Upper lobe of left lung (tissue), 4 donors: Measurements from ENCODE around the gene SNRPE.

Experiments used
- CTCF ChIP-seq, 6 experiments: fragments of 450-650 bp in 4 of 6; fragments of 200-600 bp in 2 of 6; sonication (generic) in 2 of 6; IDR thresholded peaks; one replicate each; pipeline ENCODE4 v1.5.1; 2016 to 2019; ENCODE audit warnings: antibody characterized with exemption in 6 of 6
- EP300 ChIP-seq, 4 donors: sonication (generic); formaldehyde crosslinking; IDR thresholded peaks; one replicate each; pipeline ENCODE4 v1.5.1; 2017; ENCODE audit warnings: antibody characterized with exemption in 4 of 4, control low read depth in 2 of 4
- POLR2A ChIP-seq, 4 donors: fragments of 450-650 bp; IDR thresholded peaks; one replicate each; pipeline ENCODE4 v1.5.1; 2016 to 2017; ENCODE audit warnings: antibody characterized with exemption in 4 of 4, mild to moderate bottlenecking in 2 of 4
- POLR2AphosphoS5 ChIP-seq, 2 donors: sonication (generic); formaldehyde crosslinking; IDR thresholded peaks; one replicate each; pipeline ENCODE4 v1.5.1; 2017; ENCODE audit warnings: antibody characterized with exemption in 2 of 2

GRCh38 chr1:203867802-203868201 is 6.4 kb downstream of the SNRPE start:
- TF ChIP-seq POLR2AphosphoS5 (IDR thresholded peaks at IDR 0.05) (no peak), POLR2A (IDR thresholded peaks at IDR 0.05) (no peak), CTCF (IDR thresholded peaks at IDR 0.05) (no peak), EP300 (IDR thresholded peaks at IDR 0.05) (no peak)
